GM23338 (cell line): ENCODE measurements around the gene PKD2L1. TPM values are rescaled to one million over a fixed set of nuclear protein-coding genes. Genes with fewer than 3 reads are reported as not detected.
"Not testable (repeated sequence)": the region's sequence is repeated elsewhere in the genome, so short reads cannot be mapped to it uniquely, and the experiment has no call there.

Experiments
- ATAC-seq: fragments of 200-7000 bp; cut with Tn5 transposase; 3 replicates; pipeline ENCODE4 v1.9.1; 2020
- DNase-seq: peaks from one replicate; pipeline ENCODE4 v3.0.0-alpha.2; 2015; ENCODE audit warnings: low spot score
- H2AFZ ChIP-seq: fragments of 200-600 bp; sonication (generic); 2 replicates; pipeline ENCODE4 v1.8.0; 2016; ENCODE audit warnings: antibody characterized with exemption, mild to moderate bottlenecking, moderate library complexity
- H3F3A ChIP-seq: fragments of 200-600 bp; sonication (generic); replicated peaks from 2 replicates; pipeline ENCODE4 v1.8.0; 2017; ENCODE audit warnings: antibody characterized with exemption, mixed run types, low read depth
- H3K27ac ChIP-seq: fragments of 200-600 bp; sonication (generic); 2 replicates; pipeline ENCODE4 v1.6.1; 2016; ENCODE audit warnings: low read depth
- H3K27me3 ChIP-seq: fragments of 200-600 bp; sonication (generic); 2 replicates; pipeline ENCODE4 v1.8.0; 2016; ENCODE audit warnings: mild to moderate bottlenecking, mixed run types, moderate library complexity; ENCODE audit not compliant: insufficient read depth
- H3K36me3 ChIP-seq: fragments of 200-600 bp; sonication (generic); 2 replicates; pipeline ENCODE4 v1.8.0; 2016; ENCODE audit warnings: mild to moderate bottlenecking; ENCODE audit not compliant: insufficient read depth
- H3K4me1 ChIP-seq: fragments of 200-600 bp; sonication (generic); 2 replicates; pipeline ENCODE4 v1.8.0; 2016; ENCODE audit warnings: mild to moderate bottlenecking, moderate library complexity; ENCODE audit not compliant: insufficient read depth
- H3K4me2 ChIP-seq: fragments of 200-600 bp; sonication (generic); 2 replicates; pipeline ENCODE4 v1.7.1; 2017; ENCODE audit warnings: mixed run types
- H3K4me3 ChIP-seq: fragments of 200-600 bp; sonication (generic); 2 replicates; pipeline ENCODE4 v1.6.1; 2016; ENCODE audit warnings: mixed run types
- H3K79me2 ChIP-seq: fragments of 200-600 bp; sonication (generic); replicated peaks from 2 replicates; pipeline ENCODE4 v1.8.0; 2017; ENCODE audit warnings: mild to moderate bottlenecking; ENCODE audit not compliant: insufficient read depth
- H3K9me2 ChIP-seq: fragments of 200-600 bp; sonication (generic); 2 replicates; pipeline ENCODE4 v1.8.0; 2017; ENCODE audit not compliant: insufficient read depth
- H4K20me1 ChIP-seq: fragments of 200-600 bp; sonication (generic); replicated peaks from 2 replicates; pipeline ENCODE4 v1.8.0; 2017; ENCODE audit warnings: mild to moderate bottlenecking; ENCODE audit not compliant: insufficient read depth
- H3K27ac Mint-ChIP-seq: 2 replicates; pipeline ENCODE4 v1.8.0; 2020; ENCODE audit warnings: inconsistent platforms, mild to moderate bottlenecking, moderate library complexity, mixed read lengths
- H3K27me3 Mint-ChIP-seq: 3 replicates; pipeline ENCODE4 v1.8.0; 2022; ENCODE audit warnings: low read depth, mild to moderate bottlenecking, moderate library complexity, mixed read lengths, inconsistent platforms; ENCODE audit not compliant: insufficient read depth, poor library complexity
- H3K36me3 Mint-ChIP-seq: 3 replicates; pipeline ENCODE4 v1.8.0; 2021; ENCODE audit warnings: low read depth, mild to moderate bottlenecking, inconsistent platforms, moderate library complexity, mixed read lengths
- H3K4me1 Mint-ChIP-seq: 3 replicates; pipeline ENCODE4 v1.8.0; 2020; ENCODE audit warnings: mild to moderate bottlenecking, inconsistent platforms, mixed read lengths
- H3K4me3 Mint-ChIP-seq: 3 replicates; pipeline ENCODE4 v1.8.0; 2021; ENCODE audit warnings: moderate library complexity, mild to moderate bottlenecking, inconsistent platforms, mixed read lengths
- H3K9me3 Mint-ChIP-seq: 3 replicates; pipeline ENCODE4 v1.8.0; 2020; ENCODE audit warnings: moderate library complexity, mild to moderate bottlenecking, inconsistent platforms, mixed read lengths
- CREB1 ChIP-seq: fragments of 250-450 bp; sonication (Bioruptor Pico); IDR thresholded peaks from 2 replicates; pipeline ENCODE4 v1.5.0; 2020; ENCODE audit warnings: low read depth, mild to moderate bottlenecking, moderate library complexity
- CTCF ChIP-seq, 2 experiments: fragments of 200-600 bp in 1 of 2; sonication (generic) in 1 of 2; conservative IDR thresholded peaks; 2 replicates each; pipeline versions ENCODE4 v1.5.1 to v1.6.1; 2016 to 2017; ENCODE audit warnings: antibody characterized with exemption in 2 of 2, low read depth in 2 of 2, mild to moderate bottlenecking in 2 of 2, moderate library complexity in 1 of 2
- EZH2 ChIP-seq: fragments of 200-600 bp; sonication (generic); IDR thresholded peaks from one replicate; pipeline ENCODE4 v1.8.0; 2017; ENCODE audit warnings: antibody characterized with exemption, mild to moderate bottlenecking, low read depth; ENCODE audit not compliant: unreplicated experiment
- EZH2phosphoT487 ChIP-seq: fragments of 200-600 bp; sonication (generic); IDR thresholded peaks from one replicate; pipeline ENCODE4 v1.8.1; 2018; ENCODE audit warnings: antibody characterized with exemption; ENCODE audit not compliant: unreplicated experiment
- JUNB ChIP-seq: IDR thresholded peaks from one replicate; pipeline ENCODE4 v1.6.1; 2016; ENCODE audit warnings: antibody characterized with exemption; ENCODE audit not compliant: unreplicated experiment
- NANOG ChIP-seq: IDR thresholded peaks from 2 replicates; pipeline ENCODE4 v1.6.1; 2016; ENCODE audit warnings: antibody characterized with exemption, borderline replicate concordance
- REST ChIP-seq: IDR thresholded peaks from one replicate; pipeline ENCODE4 v1.6.1; 2018; ENCODE audit warnings: antibody characterized with exemption; ENCODE audit not compliant: unreplicated experiment
- polyA plus RNA-seq: library from polyadenylated mRNA; unstranded; fragments of >200 nt; fragmentation: Nextera tagmentation; extraction: Ambion mirVana; gene quantifications from 2 replicates; pipeline ENCODE4 v1.2.1, GENCODE V29; 2016
- total RNA-seq: library from RNA; depleted of rRNA; stranded (reverse); fragments of >200 nt; shearing (Covaris generic); gene quantifications from 2 replicates; pipeline ENCODE4 v1.2.3, GENCODE V29; 2014

PKD2L1 gene
- total and polyA plus RNA-seq, 2 experiments from 2014 or later = not detected

GRCh38 chr10:100303724-100304319, 26.2 kb downstream of the PKD2L1 start:
- Histone ChIP-seq H3K4me1 (peaks cover 20% of the 10 kb centered on the region), H3K4me2 (no peak overlapping the region), H3K27me3 (no peaks in the 10 kb centered on the region), H3K4me3 (no peak overlapping the region), H3K27ac (no peak overlapping the region), H2AFZ (no peak overlapping the region), H3K9me2 (no peaks in the 10 kb centered on the region), H3K79me2 (no peaks in the 10 kb centered on the region), H4K20me1 (no peaks in the 10 kb centered on the region), H3K36me3 (no peaks in the 10 kb centered on the region), H3F3A (no peaks in the 10 kb centered on the region)
- peak; percentile 76 for ATAC-seq
- H3K27ac Mint-ChIP-seq = no peak overlapping the region
- H3K27me3 Mint-ChIP-seq = peaks cover 23% of the 10 kb centered on the region
- H3K4me3 Mint-ChIP-seq = no peak overlapping the region
- peaks cover 32% of the 10 kb centered on the region for H3K4me1 Mint-ChIP-seq
- TF ChIP-seq EZH2phosphoT487 = no peak
- TF ChIP-seq CTCF (conservative IDR thresholded peaks at IDR 0.05; ENCODE audit: low read depth in 2 of 2) = peak; percentile 77 to 81
- H3K9me3 Mint-ChIP-seq = peaks cover 26% of the 10 kb centered on the region
- peak; percentile 79 for DNase-seq
- peaks cover 12% of the 10 kb centered on the region; the same call in 1 of the 3 replicates for H3K36me3 Mint-ChIP-seq

GRCh38 chr10:100301123-100301522, 28.9 kb downstream of the PKD2L1 start:
- H3K79me2 ChIP-seq, H4K20me1 ChIP-seq, H3K4me3 ChIP-seq, H3K4me2 ChIP-seq, H2AFZ ChIP-seq, H3K27me3 ChIP-seq, H3K36me3 ChIP-seq, H3F3A ChIP-seq: not testable (repeated sequence)
- ATAC-seq (peak; percentile 51), DNase-seq (peak; percentile 89)
- Histone ChIP-seq H3K27ac (peak overlapping the region; percentile 92), H3K4me1 (peaks cover 20% of the 10 kb centered on the region), H3K9me2 (0 out of 2 replicates have a peak, but pooled peaks cover 11% of the 10 kb centered on the region)
- peaks cover 12% of the 10 kb centered on the region; the same call in 2 of the 3 replicates for H3K36me3 Mint-ChIP-seq
- H3K4me3 Mint-ChIP-seq = peak overlapping the region; percentile 42; the same call in 2 of the 3 replicates
- peak overlapping the region; percentile 93 for H3K27ac Mint-ChIP-seq
- 0 out of 2 replicates have a peak, but pooled peaks have one; percentile 38 for TF ChIP-seq NANOG
- 0 out of 2 replicates have a peak, but pooled peaks have one; percentile 28 for TF ChIP-seq CREB1 (CRISPR knock-in tag)
- peaks cover 18% of the 10 kb centered on the region for H3K27me3 Mint-ChIP-seq
- H3K9me3 Mint-ChIP-seq = peaks cover 26% of the 10 kb centered on the region
- H3K4me1 Mint-ChIP-seq = peaks cover 40% of the 10 kb centered on the region

GRCh38 chr10:100297242-100297641, 32.8 kb downstream of the PKD2L1 start:
- Histone ChIP-seq H3K27me3 (no peaks in the 10 kb centered on the region), H3K9me2 (0 out of 2 replicates have a peak, but pooled peaks cover 11% of the 10 kb centered on the region), H3K27ac (no peak overlapping the region), H3K4me2 (no peak overlapping the region), H3F3A (no peaks in the 10 kb centered on the region), H4K20me1 (no peaks in the 10 kb centered on the region), H3K36me3 (no peaks in the 10 kb centered on the region), H3K79me2 (no peaks in the 10 kb centered on the region), H2AFZ (no peak overlapping the region), H3K4me3 (no peak overlapping the region), H3K4me1 (peaks cover 16% of the 10 kb centered on the region)
- DNase-seq = no peak
- H3K27me3 Mint-ChIP-seq = peaks cover 10% of the 10 kb centered on the region
- H3K27ac Mint-ChIP-seq = no peak overlapping the region
- peaks cover 32% of the 10 kb centered on the region for H3K4me1 Mint-ChIP-seq
- no peak overlapping the region for H3K4me3 Mint-ChIP-seq
- peaks cover 26% of the 10 kb centered on the region for H3K9me3 Mint-ChIP-seq
- peaks cover 12% of the 10 kb centered on the region; the same call in 2 of the 3 replicates for H3K36me3 Mint-ChIP-seq
- ATAC-seq = no peak
- TF ChIP-seq EZH2 = no peak
- no peak for TF ChIP-seq JUNB
- no peak for TF ChIP-seq REST
- TF ChIP-seq EZH2phosphoT487 = no peak
